IPS DF 4.7 (cell line): ENCODE results near the gene LHX4.

Experiments
- DNase-seq: peaks from one replicate; pipeline ENCODE4 v3.0.0-alpha.2; 2013; ENCODE audit warnings: low spot score; ENCODE audit errors: extremely low read depth

LHX4 gene

DNA sequence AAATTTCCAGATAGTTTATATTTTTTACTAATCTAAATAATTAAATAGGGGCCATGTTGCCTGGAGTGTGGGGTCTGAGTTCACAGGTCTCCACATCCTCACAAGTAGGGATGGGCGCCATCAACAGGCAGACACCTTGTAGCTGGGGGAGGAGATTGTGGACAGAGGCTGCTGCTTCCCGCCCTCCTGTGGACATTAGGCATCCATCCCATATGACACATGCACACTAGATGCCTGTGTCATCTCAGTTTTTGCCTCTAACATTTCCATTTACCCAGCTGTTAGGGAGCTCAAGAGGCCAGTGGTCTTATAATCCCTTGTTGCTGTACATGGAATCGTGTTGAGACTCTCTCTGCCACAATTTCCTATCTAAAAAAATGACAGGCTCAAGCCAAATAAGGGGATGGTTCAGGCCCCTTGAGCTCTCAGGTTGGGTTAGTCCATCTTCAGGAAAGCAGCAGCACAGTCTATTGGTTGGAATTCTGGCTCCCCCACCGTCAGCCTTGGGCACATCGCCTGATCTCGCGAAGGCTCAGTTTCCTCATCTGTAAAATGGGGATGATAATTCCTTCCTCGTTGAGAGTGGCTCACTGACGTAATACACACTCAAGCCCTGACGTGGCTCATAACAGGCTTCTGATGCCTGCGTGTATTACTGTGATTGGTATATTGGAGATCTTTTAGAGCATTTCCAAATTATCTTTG lies 13.6 kb downstream of the LHX4 start:
- no peak for DNase-seq

DNA sequence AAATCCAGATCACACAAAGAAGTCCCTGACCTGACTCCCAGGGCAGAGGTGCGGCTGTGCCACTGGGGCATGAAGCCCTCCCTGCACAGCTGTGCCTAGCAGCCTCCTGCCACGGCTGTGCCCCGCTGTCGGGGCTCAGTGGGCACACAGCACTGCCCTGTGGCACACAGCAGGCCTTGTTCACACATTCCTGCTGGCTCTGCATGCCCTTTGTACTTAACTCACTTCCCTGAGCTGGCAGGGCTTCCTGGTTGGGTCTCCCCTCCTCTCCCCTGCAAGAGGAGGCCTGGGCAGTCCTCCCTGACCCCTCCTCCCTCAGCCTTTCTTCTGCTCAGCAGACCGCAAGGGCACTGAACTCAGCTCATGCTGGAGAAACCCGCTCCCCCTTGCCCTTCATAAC lies 14.8 kb downstream of the LHX4 start:
- DNase-seq: no peak

DNA sequence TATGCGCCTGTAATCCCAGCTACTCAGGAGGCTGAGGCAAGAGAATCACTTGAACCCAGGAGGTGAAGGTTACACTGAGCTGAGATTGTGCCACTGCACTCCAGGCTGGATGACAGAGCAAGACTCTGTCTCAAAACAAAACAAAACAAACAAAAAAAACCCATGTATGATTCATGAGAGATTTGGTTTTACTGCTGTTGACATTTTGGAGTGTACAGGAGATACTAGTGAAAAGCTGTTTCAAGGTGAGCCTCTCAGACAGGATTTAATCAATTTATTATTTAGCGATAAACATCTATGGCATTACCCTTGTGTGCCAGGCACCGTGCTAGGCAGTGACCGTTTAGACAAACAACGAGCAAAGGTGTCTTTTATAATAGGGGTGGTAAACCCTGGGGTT lies 16.5 kb downstream of the LHX4 start:
- DNase-seq: no peak

DNA sequence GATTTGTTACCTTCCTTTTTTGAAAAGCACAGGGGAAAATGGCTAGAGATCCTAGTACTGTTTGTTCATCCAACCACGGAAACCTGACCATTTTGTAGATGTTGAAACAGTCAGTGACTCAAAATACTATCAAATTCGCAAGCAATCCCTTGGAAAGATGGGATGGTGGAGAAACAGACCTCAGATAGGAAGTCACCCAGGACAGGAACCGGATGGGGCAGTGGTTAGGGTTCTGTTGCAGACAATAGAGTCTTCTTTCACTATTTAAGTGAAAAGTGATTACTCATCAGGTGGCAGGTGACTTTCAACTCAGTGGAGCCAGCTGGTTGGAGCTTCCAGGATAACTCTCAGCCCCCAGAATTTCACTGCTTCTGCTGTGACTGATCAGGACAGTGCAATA lies 17.0 kb downstream of the LHX4 start:
- DNase-seq: no peak

DNA sequence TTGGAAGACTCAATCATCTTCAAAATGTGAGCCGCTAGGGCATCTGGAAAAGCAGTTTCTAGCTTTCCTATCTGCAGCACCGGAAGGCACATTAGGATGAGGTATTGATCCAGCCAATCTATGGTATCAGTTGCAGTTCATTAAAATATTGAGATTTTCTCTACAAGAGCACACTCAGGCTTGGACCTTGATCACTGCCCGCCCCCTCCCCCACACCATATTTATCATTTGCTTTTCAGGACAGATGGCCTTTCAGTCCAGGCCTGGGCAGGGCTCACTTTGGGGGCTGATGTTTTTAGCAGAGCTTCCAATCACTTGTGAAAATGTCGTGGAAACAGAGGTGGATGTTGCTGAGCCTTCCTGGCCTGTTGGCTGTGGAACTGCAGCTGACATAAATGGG lies 17.5 kb downstream of the LHX4 start:
- DNase-seq: no peak

DNA sequence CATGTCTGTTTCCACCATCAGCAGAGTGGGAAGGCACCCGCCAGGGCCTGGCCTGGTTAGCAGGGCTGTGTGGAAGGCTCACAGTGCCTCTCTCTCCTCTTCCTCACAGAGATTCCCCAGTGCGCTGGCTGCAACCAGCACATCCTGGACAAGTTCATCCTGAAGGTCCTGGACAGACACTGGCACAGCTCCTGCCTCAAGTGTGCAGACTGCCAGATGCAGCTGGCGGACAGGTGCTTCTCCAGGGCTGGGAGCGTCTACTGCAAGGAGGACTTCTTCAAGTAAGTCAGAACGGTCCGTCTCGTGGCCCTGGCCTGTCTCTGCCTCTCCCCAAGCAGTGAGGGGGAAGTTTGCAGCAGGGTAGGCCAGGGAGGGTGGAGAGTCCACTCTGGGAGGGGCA lies 18.1 kb downstream of the LHX4 start:
- no peak for DNase-seq

DNA sequence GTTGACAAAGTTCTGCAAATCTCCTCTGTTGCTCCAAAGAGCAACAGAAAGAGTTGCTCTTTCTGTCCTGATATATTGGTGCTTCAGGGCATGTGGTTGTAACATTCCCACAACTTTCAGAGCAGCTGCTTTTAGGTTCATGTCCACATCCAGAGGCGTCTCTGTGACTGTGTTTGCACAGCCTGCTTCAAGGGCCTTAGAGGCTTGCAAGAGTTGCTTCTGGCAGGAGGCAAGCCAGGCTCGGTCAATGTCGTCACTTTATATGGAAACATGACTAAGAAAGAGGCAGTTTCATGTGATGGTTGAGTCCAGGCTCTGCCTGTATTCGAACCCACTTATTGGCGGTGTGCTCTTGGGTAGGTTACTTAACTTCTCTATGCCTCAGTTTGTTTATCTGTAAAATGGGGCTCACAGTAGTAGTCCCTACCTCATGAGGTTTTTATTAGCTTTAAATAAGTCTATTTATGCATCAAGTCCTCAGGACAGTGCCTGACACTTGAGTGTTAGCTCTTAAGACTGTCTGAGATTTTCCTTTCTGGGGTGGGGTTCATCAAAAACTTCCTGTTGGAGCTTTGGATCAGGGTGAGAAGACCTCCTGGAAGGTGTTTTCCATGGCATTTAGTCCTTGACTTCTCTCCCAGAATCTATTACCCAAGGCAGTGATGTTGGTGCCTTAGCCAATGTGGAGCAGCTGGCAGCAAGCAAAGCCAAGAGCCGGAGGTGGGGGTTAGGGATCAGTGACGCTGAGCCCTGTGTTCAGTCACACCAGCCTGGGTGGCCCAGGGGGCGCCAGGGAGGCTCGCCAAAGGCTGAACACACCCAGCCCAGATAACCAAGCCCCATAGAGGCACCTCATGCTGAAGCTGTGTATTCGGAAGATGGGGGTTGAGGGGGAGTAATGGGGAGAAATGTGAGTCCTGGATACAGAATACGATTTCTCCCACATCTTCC lies 18.9 kb downstream of the LHX4 start:
- DNase-seq: no peak

DNA sequence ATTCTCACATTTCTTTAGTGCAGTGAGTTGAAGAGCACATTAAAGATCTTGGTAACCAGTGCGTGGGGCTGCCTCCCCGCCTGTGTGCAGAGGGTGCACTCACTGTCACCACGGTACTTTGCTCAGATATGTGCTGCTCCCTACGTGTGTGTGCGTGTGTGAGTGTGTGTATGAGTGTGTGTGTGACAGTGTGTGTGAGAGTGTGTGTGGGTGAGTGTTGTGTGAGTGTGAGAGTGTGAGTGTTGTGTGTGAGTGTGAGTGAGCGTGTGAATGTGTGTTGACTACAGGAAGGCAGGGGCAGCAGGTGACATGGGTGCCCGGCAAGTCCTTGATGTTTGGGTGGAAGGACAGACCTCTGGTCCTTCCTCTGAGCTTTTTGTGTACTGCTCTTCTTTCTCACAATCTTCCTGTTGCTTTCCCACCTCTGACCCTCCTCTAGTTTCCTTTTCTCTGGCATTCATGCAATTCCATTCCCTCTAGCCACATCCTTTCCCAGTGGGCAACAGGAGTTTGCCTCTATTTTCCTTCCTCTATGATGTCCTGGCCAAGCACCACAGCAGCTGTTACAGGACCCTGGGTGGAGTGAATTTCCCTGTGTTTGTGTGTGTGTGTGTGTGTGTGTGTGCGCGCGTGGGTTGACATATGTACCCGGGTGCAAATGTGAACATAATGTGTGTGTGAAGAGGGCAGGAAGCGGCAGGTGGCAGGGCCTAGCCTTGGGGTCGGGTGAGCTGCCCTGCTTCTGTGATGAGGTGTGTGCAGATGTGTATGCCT lies 19.8 kb downstream of the LHX4 start:
- no peak for DNase-seq

DNA sequence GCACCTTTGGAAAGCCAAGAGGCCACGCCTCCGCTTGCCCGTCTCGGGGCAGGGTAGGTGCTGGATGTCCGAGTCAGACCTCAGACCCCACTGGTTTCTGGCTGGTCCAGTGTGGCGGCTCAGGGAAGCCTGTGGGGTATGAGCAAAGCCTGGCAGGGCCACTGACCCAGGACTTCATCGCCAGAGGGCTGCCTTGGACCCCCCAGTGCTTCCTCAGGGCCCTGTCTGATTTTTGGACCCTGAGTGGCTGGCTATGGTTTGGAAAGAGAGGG lies 20.4 kb downstream of the LHX4 start:
- no peak for DNase-seq

DNA sequence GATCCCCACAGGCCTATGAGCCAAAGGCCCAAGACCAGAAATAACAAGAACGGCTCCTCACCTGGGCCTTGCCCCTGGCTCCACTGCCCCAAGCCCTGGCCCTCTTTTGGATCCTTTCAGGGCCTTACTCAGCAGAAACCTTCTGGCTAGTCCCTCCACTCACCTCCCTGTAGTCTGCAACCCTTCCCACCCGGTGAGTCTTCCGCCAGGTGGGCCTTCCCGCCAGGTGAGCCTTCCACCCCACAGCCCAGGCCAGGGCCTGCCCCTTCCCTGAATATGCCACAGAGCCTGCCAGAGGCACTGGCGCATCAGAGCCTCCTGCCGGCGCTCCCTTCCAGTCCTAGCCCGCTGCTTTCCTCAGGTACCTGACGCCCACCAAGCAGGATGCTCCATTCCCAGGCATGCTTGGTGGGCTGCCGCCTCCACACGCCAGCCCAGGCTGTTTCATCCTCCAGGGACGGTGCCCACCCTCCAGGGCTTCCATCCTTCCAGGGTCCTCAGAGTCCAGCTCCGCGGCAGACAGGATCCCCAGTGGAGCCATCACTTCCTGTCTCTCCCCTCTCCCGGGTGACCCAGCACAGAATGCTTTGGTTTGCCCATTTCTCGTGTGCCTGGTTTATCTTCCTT lies 20.9 kb downstream of the LHX4 start:
- no peak for DNase-seq

DNA sequence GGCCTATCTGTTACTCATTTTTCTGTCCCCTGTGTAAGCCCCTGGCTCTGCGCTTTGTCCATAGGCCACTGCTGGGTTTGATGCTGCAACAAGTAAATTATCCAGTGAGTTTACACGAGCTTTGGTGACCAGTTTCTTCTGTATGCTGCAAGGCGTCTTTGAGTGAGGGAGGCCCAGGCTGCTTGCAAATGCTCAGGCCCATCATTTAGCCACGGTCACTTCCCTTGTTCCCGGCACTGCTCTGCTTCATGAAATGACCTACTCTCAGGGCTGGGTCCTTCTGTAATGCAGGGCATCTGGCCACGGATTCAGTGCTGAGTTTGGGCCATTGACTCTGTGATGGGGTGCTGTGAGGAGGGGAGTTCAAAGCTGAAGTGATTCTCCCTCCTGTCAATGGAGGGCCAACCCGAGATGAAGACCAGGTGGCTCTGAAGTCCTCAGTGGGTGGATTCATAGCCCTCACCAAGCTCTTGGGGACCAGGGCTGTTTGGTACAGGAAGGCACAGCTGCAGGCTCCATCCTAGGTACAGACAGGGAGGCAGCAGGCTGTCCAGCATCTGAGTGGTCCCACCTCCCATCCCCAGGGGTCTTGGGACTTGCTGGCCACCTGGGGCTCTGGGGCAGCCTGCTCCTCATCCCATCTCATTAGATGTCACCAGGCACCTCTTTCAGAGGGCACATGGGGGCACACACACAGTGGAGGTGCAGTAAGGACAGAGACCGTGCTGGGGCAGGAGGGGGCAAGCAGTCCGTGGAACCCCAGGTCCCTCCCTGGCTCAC lies 21.7 kb downstream of the LHX4 start:
- DNase-seq: no peak

DNA sequence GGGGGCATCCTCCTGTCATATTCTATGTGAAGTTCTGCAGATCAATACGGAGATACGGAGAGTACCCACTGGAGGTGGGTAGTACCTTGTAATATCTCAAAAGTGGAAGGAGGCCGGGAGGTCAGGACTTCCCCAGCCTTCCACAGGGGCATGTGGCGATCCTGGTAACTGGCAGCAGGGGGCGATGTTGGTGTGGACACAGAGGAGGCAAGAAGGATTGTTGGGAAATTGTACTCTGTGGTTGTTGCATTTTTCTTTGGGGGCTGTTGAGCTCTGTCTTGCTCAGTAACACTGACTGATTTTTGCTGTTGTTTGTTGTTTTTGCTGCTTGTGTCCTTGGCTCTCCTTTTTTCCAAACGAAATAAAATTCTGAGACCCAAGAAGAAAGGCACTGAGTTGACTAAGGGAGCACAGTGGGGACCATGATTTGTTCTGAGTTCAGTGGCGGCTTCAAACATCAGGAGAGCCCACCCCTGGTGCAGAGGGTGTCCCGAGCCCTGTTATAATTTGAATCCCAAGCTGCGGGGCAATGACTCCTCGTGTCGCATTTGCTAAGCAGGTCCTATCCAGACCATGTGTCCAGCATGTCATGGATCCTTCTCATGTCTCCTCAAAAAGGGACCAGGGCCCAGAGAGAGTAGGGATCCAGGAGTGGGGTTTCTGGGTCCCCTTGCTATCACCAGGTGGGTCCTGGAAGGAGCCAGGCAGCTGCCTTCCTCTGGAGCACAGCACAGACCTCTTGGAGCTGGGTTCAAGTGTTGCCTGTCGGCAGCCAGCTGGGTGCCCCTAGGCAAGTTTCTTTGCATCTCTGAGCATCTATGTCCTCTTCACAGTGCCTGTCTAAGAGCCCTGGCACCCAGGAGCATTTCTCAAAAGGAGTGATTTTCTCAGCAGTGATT lies 22.8 kb downstream of the LHX4 start:
- no peak for DNase-seq

DNA sequence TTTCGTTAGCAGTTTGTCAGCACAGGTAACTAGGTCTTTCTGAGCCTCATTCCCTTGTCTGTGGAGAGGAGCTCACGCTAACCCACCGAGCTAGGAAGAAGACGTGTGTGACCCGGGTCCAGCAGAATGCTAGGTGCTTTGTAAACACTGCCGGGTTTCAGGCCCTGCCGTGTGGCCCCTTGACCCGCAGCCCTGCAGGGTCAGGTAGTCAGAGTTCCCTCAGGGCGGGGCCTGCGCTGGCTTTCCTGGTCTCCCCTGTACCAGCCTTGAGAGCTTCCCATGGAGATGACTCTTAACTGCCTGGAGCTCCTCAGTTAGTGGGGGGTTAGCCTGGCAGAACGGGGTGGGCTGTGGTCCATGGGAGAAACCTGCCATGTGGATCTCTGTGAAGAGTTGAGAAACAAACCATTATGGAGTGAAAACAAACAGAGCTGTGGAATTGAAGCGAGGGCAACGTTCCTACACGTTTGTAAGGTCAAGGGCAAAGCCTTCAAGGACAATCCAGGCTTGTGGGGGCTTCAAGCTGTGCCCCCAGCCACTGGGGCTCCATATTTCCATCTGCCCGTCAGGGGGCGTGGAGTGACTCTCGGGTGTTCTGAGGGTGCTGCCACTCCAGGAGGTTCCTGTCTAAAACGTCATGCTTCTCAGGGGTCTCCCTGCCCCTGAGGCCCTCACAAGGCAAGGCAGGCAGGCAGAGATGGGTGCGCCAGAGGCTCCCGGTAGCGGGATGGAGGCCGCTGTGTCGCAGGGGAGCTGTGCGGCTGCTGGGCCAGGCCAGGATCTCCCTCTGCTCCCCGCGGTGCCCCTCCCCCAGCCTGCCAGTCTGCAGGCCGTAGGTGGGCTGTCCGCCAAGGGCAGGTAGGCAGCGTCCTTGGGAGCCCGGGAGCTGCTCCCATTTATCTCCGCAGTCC lies 23.8 kb downstream of the LHX4 start:
- no peak for DNase-seq

DNA sequence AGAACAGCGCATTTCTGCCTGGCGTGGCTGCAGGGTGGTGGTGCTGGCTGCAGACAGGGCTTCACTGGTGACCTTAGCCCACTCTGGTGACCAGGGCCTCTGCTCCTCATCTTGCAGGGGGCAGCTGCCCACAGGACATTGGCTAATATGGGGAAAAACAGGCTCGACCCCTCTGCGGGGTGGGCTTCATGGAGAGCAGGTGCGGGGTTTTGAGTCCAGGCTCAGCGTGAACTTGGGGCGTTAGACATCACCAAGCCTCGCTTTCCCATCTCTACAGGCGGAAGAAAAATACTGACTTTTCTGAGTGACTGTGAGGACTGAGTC lies 24.4 kb downstream of the LHX4 start:
- DNase-seq: no peak

DNA sequence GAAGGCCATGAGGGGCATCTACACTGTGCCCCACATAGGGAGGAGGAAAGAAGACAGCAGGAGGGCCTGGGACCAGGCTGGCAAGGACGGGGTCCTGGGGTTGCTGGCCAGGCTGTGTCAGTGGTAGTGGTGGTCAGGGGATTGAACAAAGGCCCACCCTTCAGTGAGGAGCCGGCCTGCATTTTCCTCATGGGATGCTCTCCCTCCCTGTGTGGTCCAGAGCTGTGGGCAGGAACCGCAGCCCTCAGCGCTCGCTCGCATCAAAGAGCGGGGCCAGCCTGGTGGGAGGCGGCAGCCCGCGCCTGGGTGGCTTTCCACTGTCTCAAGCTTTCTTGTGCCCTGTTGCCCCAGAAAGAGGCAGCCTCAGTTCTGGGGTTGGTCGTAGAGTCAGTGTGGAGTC lies 24.8 kb downstream of the LHX4 start:
- DNase-seq: no peak

DNA sequence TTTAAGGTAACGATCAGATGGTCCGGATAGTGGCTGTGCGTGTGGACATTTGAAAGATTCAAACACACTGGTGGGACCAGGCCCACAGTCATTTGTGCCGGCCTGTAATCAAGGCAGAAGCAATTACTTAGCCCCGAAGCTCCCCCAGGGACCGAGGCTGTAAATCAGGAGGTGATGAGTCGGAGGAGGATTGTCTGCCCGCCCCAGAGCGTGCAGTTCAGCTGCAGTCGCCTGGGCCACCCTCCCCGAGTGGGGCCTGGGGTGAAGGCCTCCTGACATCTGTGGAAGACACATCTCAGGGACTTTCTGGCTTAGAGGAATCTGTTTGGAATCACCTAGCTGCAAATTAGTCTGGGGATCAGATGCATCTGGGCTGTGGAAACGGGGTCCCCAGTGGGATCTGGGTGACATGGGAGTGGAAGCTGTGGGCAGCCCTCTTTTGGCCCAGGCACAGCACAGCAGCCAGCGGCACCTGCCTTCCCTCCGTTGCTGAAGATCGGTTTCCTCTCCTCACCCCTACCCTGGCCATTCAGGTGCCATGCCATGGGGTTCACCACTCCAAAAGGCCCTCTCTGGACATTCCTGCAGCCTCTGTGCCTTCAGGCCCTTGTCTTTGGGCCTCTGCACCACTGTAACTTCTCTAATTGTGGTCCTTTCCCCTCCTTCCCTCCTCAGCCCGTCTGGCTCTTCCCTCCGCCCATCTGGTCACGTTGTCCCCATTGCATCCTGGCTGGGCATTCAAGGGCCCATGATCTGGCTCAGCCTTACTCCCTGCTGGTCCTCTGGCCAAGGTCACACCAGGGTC lies 25.7 kb downstream of the LHX4 start:
- DNase-seq: no peak

DNA sequence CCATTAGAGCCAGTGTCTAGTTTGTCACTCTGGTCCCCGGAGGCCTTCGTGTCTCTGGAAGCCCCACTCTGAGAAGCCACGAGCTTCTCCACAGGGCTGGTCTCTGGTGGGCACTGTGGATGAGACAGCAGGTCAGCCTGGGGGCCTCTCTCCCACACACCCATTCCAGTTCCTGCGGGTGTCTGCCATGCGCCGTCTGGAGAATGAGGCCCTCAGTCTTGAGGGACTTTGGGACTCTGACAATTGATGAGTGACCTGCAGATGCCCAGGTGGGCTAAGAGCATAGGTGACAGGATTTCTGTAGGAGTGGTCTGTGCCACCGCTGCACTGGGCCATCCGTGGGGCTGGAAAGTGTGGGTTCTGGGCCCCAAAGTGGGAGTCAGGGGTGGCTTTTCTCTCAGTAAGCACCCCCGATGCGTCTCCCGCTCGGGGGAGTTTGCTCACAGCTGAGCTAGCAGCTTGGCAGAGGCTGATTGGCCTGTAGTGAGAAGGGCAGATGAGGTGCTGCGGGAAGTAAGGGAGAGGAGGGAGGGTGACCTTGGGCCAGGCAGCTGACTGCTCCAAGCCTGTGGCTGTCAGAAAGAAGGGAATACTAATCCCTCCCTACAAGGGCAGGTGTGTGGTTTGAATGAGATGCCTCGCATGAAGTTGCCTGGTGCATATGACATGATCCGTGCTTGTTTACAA lies 26.4 kb downstream of the LHX4 start:
- DNase-seq: no peak

DNA sequence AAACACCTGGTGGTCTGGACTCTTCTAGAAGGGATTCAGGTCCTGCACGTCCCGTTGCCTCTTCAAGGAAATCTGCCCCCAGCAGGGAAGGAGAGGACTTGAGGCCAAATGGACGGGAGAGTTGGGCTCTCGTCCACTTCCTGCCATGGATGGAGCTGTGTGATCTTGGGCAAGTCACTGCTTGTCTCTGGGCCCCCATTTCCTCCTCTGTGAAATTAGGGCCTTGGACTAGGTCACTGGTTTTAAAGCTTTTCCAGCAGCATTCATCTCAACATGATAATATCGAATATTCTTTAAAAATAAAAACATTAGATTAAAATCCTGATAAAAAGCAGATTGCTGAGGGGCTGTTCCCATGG lies 26.9 kb downstream of the LHX4 start:
- no peak for DNase-seq
